HFF-Myc (cell line): ENCODE results near the gene LGSN.
"Not testable (repeated sequence)": the region's sequence is repeated elsewhere in the genome, so short reads cannot be mapped to it uniquely, and the experiment has no call there.

Experiments
- DNase-seq: peaks from one replicate; pipeline ENCODE4 v3.0.0-alpha.2; 2011; ENCODE audit warnings: low read depth; ENCODE audit errors: extremely low read depth
- H3K4me3 ChIP-seq: replicated peaks from 2 replicates; pipeline ENCODE4 v1.5.1; 2011; ENCODE audit warnings: low read depth, mild to moderate bottlenecking, control low read depth, low read length
- CTCF ChIP-seq: IDR thresholded peaks from 2 replicates; pipeline ENCODE4 v1.5.1; 2012; ENCODE audit warnings: mild to moderate bottlenecking, low read depth, low read length, control low read depth; ENCODE audit errors: missing control alignments

LGSN gene

GRCh38 chr6:63352069-63352543 is 32.3 kb upstream of the LGSN start:
- peak; percentile 26 for TF ChIP-seq CTCF
- no peak overlapping the region for H3K4me3 ChIP-seq
- DNase-seq, result peak; percentile 38

- no peak for DNase-seq
- no peak for TF ChIP-seq CTCF
Observed at GRCh38 chr6:63349401-63349800, 29.6 kb upstream of the LGSN start.

GRCh38 chr6:63348836-63349235 is 29.1 kb upstream of the LGSN start:
- TF ChIP-seq CTCF, result no peak
- DNase-seq, result no peak
- no peak overlapping the region for H3K4me3 ChIP-seq

More at GRCh38 chr6:63349401-63349800, 29.6 kb upstream of the LGSN start:
- no peak overlapping the region for H3K4me3 ChIP-seq

- no peak overlapping the region for H3K4me3 ChIP-seq
- peak; percentile 53 for DNase-seq
- no peak for TF ChIP-seq CTCF
Observed at GRCh38 chr6:63347599-63347998, 27.8 kb upstream of the LGSN start.

GRCh38 chr6:63346217-63346835 is 26.5 kb upstream of the LGSN start:
- no peak overlapping the region for H3K4me3 ChIP-seq
- TF ChIP-seq CTCF, result no peak
- DNase-seq, result no peak

- TF ChIP-seq CTCF, result no peak
- DNase-seq, result no peak
Observed at GRCh38 chr6:63340351-63340750, 20.6 kb upstream of the LGSN start.

GRCh38 chr6:63334652-63335051 is 14.9 kb upstream of the LGSN start:
- not testable (repeated sequence) for DNase-seq, H3K4me3 ChIP-seq

More at GRCh38 chr6:63340351-63340750, 20.6 kb upstream of the LGSN start:
- H3K4me3 ChIP-seq, result no peak overlapping the region
